ENCODE measurements around the gene EPB41L1. TPM values are rescaled to one million over a fixed set of nuclear protein-coding genes. Genes with fewer than 3 reads are reported as not detected.

EPB41L1 gene
- total RNA-seq, 4 donors from 2014 or later: 27.7 to 53.8 (median 34.4) TPM

DNA sequence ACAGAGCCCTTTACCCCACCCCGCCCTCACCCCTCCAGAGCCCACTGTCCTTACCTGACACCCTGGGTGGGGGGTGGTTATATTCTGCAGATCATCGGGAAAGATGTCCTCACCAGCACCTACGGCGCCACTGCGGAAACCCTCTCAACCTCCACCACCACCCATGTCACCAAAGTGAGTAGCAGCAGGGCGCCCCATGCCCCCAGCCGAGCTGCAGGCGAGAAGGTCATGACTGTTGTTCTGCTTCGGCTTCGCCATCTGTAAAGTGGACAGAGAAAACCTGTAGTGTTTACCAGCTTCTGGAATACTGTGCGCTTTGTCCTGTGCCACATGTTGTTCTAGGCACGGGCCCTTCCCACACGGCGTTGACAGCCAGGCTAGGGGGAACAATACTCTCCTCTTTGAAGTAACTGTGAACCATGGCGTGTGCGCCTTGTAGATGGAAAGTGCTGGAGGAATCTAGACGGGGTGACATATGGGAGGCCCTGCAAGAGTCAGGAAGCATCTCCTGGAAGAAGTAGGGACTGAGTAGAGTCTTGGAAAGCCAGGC, 65.2 kb downstream of the EPB41L1 start:
- Histone ChIP-seq H3K4me3 (no peak overlapping the region), H3K27me3 (no peaks in the 10 kb centered on the region), H3K27ac (replicated peaks in 1 of 4) (no peak overlapping the region), H3K9me3 (no peaks in the 10 kb centered on the region), H3K36me3 (peaks cover 0 to 71% (median 31%) of the 10 kb centered on the region in 4 donors), H3K4me1 (no peaks in the 10 kb centered on the region)
- no peak for TF ChIP-seq EP300 (IDR thresholded peaks at IDR 0.05)
- no peak for TF ChIP-seq POLR2A (IDR thresholded peaks at IDR 0.05; ENCODE audit: low read depth)
- no peak for TF ChIP-seq CTCF (IDR thresholded peaks at IDR 0.05)
- no peak for TF ChIP-seq POLR2AphosphoS5 (IDR thresholded peaks at IDR 0.05)
- 96% methylated on average over 17 of the region's 17 CpGs for WGBS
- no peak for DNase-seq (ENCODE audit: extremely low spot score)
- intact Hi-C loops (cut with DNase I): no loop called here

- no peak overlapping the region for H3K4me3 ChIP-seq
- no peaks in the 10 kb centered on the region for H3K4me1 ChIP-seq
- no peak for DNase-seq (ENCODE audit: extremely low spot score)
- intact Hi-C loops (cut with DNase I): no loop called here
- no peaks in the 10 kb centered on the region for H3K9me3 ChIP-seq
- TF ChIP-seq CTCF (IDR thresholded peaks at IDR 0.05) (no peak), POLR2AphosphoS5 (IDR thresholded peaks at IDR 0.05) (no peak), EP300 (IDR thresholded peaks at IDR 0.05) (no peak), POLR2A (IDR thresholded peaks at IDR 0.05; ENCODE audit: low read depth) (no peak)
- H3K27me3 ChIP-seq: no peaks in the 10 kb centered on the region
- 88% methylated on average over 7 of the region's 7 CpGs for WGBS
- peaks cover 0 to 90% (median 30%) of the 10 kb centered on the region in 4 donors for H3K36me3 ChIP-seq
- H3K27ac ChIP-seq (replicated peaks in 1 of 4): no peak overlapping the region
Observed at GRCh38 chr20:36225666-36226065, 71.1 kb downstream of the EPB41L1 start.

- peaks cover 0 to 62% (median 18%) of the 10 kb centered on the region in 4 donors for H3K36me3 ChIP-seq
- intact Hi-C loops (cut with DNase I): no loop called here
- no peak overlapping the region for H3K27ac ChIP-seq (replicated peaks in 1 of 4)
- TF ChIP-seq CTCF (IDR thresholded peaks at IDR 0.05): no peak
- TF ChIP-seq POLR2AphosphoS5 (IDR thresholded peaks at IDR 0.05): no peak
- no peak for TF ChIP-seq EP300 (IDR thresholded peaks at IDR 0.05)
- TF ChIP-seq POLR2A (IDR thresholded peaks at IDR 0.05; ENCODE audit: low read depth): no peak
- WGBS: 60% methylated on average over 6 of the region's 6 CpGs
- H3K27me3 ChIP-seq: no peaks in the 10 kb centered on the region
- DNase-seq (ENCODE audit: extremely low spot score): no peak
- no peaks in the 10 kb centered on the region for H3K9me3 ChIP-seq
- H3K4me3 ChIP-seq: no peak overlapping the region
- H3K4me1 ChIP-seq: no peaks in the 10 kb centered on the region
Observed at GRCh38 chr20:36228770-36229169, 74.2 kb downstream of the EPB41L1 start.

DNA sequence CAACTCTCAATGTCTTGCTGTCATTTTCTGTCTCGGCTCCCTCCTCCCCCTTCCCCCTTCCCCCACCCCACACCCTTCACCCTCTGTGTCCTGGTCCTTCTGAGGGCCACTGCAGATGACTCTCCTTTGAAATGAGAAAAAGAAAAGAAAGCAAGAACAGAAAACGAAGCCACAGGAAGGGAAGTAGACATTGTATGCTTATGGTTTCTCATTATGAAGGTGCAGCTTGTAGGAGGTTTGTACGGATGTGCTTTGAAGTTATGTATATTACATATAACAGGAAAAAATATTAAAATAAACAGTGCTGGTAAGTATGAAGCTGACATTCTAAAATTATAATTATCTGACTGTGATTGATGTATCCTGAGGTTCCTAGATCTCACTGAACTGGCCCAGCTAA, 75.5 kb downstream of the EPB41L1 start:
- Histone ChIP-seq H3K36me3 (peaks cover 0 to 52% (median 17%) of the 10 kb centered on the region in 4 donors), H3K4me3 (no peak overlapping the region), H3K27me3 (no peaks in the 10 kb centered on the region), H3K27ac (replicated peaks in 1 of 4) (no peak overlapping the region), H3K4me1 (peaks cover 0 to 1% (median 0%) of the 10 kb centered on the region in 4 donors), H3K9me3 (no peaks in the 10 kb centered on the region)
- intact Hi-C loops (cut with DNase I): no loop called here
- WGBS: 57% methylated on average over 3 of the region's 3 CpGs
- DNase-seq (ENCODE audit: extremely low spot score): no peak
- TF ChIP-seq CTCF (IDR thresholded peaks at IDR 0.05): no peak
- no peak for TF ChIP-seq POLR2AphosphoS5 (IDR thresholded peaks at IDR 0.05)
- TF ChIP-seq EP300 (IDR thresholded peaks at IDR 0.05): no peak
- TF ChIP-seq POLR2A (IDR thresholded peaks at IDR 0.05; ENCODE audit: low read depth): no peak

- Histone ChIP-seq H3K4me1 (peaks cover 5 to 13% (median 7%) of the 10 kb centered on the region in 4 donors), H3K36me3 (peaks cover 0 to 39% (median 11%) of the 10 kb centered on the region in 4 donors), H3K27me3 (no peaks in the 10 kb centered on the region), H3K27ac (replicated peaks in 1 of 4) (no peak overlapping the region), H3K9me3 (no peaks in the 10 kb centered on the region), H3K4me3 (no peak overlapping the region)
- intact Hi-C loops (cut with DNase I): no loop called here
- DNase-seq (ENCODE audit: extremely low spot score): no peak
- TF ChIP-seq CTCF (IDR thresholded peaks at IDR 0.05) (no peak), POLR2AphosphoS5 (IDR thresholded peaks at IDR 0.05) (no peak), EP300 (IDR thresholded peaks at IDR 0.05) (no peak), POLR2A (IDR thresholded peaks at IDR 0.05; ENCODE audit: low read depth) (no peak)
- WGBS: 95% methylated on average over 7 of the region's 7 CpGs
Observed at GRCh38 chr20:36231331-36231730, 76.8 kb downstream of the EPB41L1 start.

Measured in esophagus muscularis mucosa (tissue), 4 donors.